Left cardiac atrium (tissue), 4 donors: Measurements from ENCODE around the gene IFTAP. TPM values are rescaled to one million over a fixed set of nuclear protein-coding genes. Genes with fewer than 3 reads are reported as not detected.
"Not testable (repeated sequence)": the region's sequence is repeated elsewhere in the genome, so short reads cannot be mapped to it uniquely, and the experiment has no call there.

Source experiments
- ATAC-seq, 2 donors: fragments of 200-7000 bp; cut with Tn5 transposase; one replicate each; pipeline ENCODE4 v1.9.1; 2020; ENCODE audit warnings: mild to moderate bottlenecking in 2 of 2, moderate library complexity in 2 of 2
- DNase-seq: peaks from one replicate; pipeline ENCODE4 v3.0.0-alpha.2; 2020
- intact Hi-C, 2 donors: fragments of 100-400 bp; cut with DNase I; formaldehyde crosslinking; loops; one replicate each; pipeline versions ENCODE4 v1.14.1 to v1.15.1; 2022 to 2023
- total RNA-seq, 2 donors: library from RNA; stranded (reverse); fragmentation: NEBNext Ultra II Directional; extraction: Animal tissue kit (Norgen Biotek cat#: 25700); gene quantifications; one replicate each; pipeline ENCODE4 v1.2.1, GENCODE V29; 2021
- donor health status: DM: no; HTN: yes; CAD: no.
- donor health status: DM: no; HTN: yes; CAD: no; lungs with severe emphysema.
- donor health status: DM: yes; HTN: yes; CAD: no.
- donor health status: Dilated cardiomyopathy.

The IFTAP gene
- total RNA-seq, 2 donors from 2014 or later, result 31.9 to 35.2 TPM

GRCh38 chr11:36627471-36627870 lies 33.2 kb downstream of the IFTAP start:
- DNase-seq (no peak), ATAC-seq (no peak)
- intact Hi-C loops, result no loop called here

DNA sequence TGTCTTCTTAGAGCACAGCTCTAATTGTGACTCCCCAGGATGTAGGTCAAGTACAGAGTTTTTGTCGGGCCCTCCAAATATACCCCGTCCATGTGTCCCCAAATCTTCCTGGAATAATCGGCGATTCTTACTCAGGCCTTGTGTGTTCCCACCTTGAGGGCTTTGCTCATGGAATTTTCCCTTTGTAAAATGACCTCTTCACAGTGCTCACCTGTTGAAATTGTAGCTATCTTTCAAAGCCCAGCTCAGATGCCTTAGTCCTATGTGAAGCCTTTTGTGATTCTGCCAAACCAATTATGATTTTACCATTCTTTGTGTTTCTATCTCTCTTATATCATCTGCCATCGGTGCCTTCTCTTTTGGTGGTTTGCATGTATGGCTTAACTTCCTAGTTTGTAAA lies 33.8 kb downstream of the IFTAP start:
- intact Hi-C loops, result no loop called here
- ATAC-seq (no peak), DNase-seq (no peak)

GRCh38 chr11:36628765-36629244 lies 34.5 kb downstream of the IFTAP start:
- DNase-seq, result no peak
- ATAC-seq, result no peak
- intact Hi-C loops, result no loop called here

DNA sequence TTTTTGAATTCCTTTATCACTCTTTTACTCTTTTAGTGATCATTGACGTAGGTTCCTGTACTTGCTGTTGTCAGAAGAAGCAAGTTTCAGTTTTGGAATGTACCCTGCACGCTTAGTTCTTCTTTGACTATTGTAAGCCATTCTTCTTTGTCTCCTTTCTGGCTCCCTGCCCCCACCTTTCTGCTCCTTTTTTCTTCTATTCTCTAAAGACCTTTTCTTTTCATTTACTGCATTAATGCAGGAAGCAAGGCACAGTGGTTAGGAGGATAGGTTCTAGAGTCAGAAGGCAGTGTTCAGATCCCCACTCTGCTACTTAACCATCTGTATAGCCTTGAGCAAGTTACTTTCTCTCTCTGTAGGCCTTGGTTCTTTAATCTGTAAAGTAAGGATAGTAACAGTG lies 37.5 kb downstream of the IFTAP start:
- intact Hi-C loops, result no loop called here
- no peak for ATAC-seq
- no peak for DNase-seq

- no peak for ATAC-seq
- no peak for DNase-seq
- intact Hi-C loops, result no loop called here
Measured at GRCh38 chr11:36635066-36635862, 41.0 kb downstream of the IFTAP start.

GRCh38 chr11:36638556-36638955 lies 44.3 kb downstream of the IFTAP start:
- intact Hi-C loops, result no loop called here
- ATAC-seq, result no peak

GRCh38 chr11:36657610-36658267 lies 63.4 kb downstream of the IFTAP start:
- no peak for DNase-seq
- ATAC-seq, result no peak
- intact Hi-C loops, result no loop called here

More at GRCh38 chr11:36638556-36638955, 44.3 kb downstream of the IFTAP start:
- DNase-seq, result no peak

DNA sequence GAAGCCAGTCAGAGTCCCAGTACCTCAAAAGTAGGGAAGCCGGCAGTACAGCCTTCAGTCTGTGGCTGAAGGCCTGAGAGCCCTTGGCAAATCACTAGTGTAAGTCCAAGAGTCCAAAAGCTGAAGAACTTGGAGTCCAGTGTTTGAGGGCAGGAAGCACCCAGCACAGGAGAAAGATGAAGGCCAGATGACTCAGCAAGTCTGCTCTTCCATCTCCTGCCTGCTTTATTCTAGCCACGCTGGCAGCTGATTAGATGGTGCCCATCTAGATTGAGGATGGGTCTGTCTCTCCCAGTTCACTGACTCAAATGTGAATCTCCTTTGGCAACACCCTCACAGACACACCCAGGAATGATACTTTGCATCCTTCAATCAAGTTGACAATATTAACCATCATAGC lies 67.1 kb downstream of the IFTAP start:
- intact Hi-C loops, result not testable (repeated sequence)

GRCh38 chr11:36672815-36673450 lies 78.6 kb downstream of the IFTAP start:
- DNase-seq (no peak), ATAC-seq (no peak)
- intact Hi-C loops, result loop anchor here (5.0 kb wide), 2 partner anchors 106 to 111 kb away; partner anchors contain the start of gene RAG1 (in 1 of the 2)

More for the DNA sequence above, 67.1 kb downstream of the IFTAP start:
- not testable (repeated sequence) for ATAC-seq, DNase-seq

- ATAC-seq, DNase-seq, intact Hi-C loops: not testable (repeated sequence)
Measured at GRCh38 chr11:36679547-36679946, 85.2 kb downstream of the IFTAP start.

DNA sequence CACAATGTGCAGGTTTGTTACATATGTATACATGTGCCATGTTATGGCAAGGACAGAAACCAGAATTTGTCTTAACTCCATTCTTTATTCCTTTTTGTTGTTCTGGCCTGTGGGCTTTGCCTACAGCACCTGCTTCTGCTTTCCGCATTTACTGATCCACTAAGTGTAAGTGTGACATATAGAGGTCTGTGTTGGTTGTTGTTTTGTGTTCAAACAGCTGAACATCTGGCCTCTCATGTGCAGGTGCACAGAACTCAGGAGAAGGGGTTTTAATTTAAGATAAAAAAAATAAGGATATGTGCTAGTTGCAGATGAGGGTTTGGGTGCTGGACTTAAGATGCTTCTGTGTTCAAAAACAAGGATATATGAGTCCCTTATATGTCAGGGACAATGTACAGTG lies 89.5 kb downstream of the IFTAP start:
- intact Hi-C loops, result no loop called here
- DNase-seq, result no peak
- no peak for ATAC-seq

- intact Hi-C loops, result no loop called here
- ATAC-seq (no peak), DNase-seq (no peak)
Measured at GRCh38 chr11:36684840-36685801, 90.8 kb downstream of the IFTAP start.

DNA sequence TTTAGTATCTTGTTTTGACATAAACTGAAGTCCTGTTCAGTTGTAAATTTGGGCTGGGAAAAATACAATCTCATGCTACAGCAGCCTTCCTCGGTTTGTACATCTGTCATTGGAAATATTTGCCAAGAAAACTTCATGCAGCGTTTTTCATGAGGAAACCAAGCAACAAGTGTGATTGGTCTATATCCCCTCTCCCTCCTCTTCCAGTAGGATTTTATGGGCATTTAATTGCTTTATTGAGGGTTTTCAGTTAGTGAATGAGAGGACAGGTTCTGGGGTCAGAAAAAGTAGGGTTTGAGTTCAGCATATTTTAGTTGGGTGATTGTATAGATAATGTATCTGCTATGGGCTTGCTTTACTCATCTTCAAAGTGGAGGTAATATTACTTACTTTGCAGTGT lies 93.8 kb downstream of the IFTAP start:
- intact Hi-C loops, result no loop called here
- ATAC-seq (no peak), DNase-seq (no peak)

DNA sequence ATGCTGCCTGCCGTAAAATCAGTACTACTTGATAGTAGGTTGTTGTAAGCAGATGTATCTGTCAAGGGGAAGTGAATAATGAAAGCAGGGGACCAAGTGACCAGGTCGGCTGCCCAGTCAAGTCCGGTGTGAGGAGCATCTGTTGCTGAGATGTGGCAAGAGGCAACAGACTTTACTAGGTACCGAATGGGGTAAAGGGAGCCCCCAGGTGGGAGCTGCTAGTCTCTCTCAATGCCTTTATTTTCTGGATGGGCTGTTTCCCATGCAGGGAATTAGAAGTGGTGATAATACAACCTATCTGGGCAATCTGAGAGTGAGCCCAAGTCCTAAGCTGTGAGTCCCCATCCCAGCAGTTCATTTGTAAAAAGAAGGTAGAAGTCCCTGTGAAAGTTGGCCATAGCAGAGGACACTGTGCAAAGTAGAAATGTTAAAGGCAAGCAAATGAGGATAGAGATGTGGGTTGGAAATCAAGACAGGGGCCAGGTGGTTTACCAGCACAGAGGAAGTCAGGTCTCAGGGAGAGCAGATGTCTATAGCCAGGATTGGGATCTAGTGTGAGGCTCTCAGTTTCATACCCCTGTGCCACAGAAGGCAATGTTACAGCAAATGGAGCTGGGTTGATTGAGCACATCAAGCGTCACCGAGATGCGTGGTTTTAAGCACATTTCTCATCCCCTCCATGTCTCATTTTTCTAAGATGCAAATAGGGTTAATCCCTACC lies 94.4 kb downstream of the IFTAP start:
- ATAC-seq (no peak), DNase-seq (no peak)
- intact Hi-C loops, result no loop called here

GRCh38 chr11:36689442-36689841 lies 95.1 kb downstream of the IFTAP start:
- intact Hi-C loops, result no loop called here
- no peak for ATAC-seq

DNA sequence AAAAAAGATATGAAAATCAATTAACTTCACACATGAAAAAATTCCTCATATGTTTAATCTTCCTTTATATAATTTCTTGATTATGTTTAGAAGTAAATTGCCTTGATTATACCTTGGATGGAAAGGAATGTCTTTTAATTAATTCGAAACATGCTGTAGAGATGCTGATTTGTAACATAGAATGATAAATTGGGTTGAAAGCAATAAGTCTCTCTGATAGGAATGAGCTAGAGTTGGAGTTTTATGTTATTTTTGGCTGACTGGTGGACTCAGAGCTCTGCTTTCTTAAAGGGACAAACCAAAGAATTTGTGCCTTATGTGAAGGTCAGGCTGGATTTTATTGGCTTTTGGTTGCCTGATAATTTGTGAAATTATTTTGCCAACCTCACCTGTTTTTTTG lies 98.4 kb downstream of the IFTAP start:
- no peak for ATAC-seq
- DNase-seq, result no peak
- intact Hi-C loops, result no loop called here

More at GRCh38 chr11:36689442-36689841, 95.1 kb downstream of the IFTAP start:
- DNase-seq, result no peak

DNA sequence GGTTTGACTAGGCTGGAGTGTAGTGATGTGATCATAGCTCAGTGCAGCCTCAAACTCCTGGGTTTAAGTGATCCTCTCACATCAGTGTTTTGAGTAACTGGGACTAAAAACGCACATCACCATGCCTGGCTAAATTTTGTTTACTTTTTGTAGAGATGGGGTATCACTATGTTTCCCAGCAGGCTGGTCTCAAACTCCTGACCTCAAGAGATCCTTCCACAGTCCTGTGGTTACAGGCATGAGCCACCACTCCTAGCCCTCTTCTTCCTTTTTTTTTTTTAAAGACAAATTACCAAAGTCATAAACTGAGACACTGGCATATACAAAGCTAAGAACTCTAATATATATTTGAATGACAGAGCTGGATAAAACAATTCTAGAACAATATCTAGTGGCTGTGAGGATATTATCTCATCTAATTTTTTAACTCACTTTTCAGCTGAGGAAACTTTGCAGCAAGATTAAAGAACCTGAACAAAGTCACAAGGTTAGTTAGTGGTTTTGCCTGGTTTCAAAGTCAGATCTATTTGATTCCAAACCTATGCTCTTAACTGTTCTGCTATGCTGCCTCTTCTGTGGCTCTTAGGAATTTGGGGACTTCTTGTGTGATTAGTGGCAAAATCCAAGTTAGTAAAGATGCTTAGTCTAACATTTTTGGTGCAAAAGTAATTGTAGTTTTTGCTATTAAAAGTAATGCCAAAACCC lies 99.0 kb downstream of the IFTAP start:
- no peak for ATAC-seq
- DNase-seq, result no peak
- intact Hi-C loops, result no loop called here

- intact Hi-C loops, result no loop called here
- DNase-seq (no peak), ATAC-seq (no peak)
Measured at GRCh38 chr11:36695111-36695510, 100.8 kb downstream of the IFTAP start.
